GM12891 (cell line): Measurements from ENCODE around the gene FAM20A.
"Not testable (repeated sequence)": the region's sequence is repeated elsewhere in the genome, so short reads cannot be mapped to it uniquely, and the experiment has no call there.

Experiments used
- DNase-seq: peaks from one replicate; pipeline ENCODE4 v3.0.0; 2011; ENCODE audit warnings: low spot score; ENCODE audit not compliant: insufficient read length
- FAIRE-seq: peaks from 2 replicates; lab custom pipeline; 2011; peaks lifted over from hg19 to GRCh38; lab: Jason Lieb, UNC
- PAX5 ChIP-seq: IDR thresholded peaks from 2 replicates; pipeline ENCODE4 v1.6.1; 2011; ENCODE audit warnings: low read length, moderate library complexity, mild to moderate bottlenecking; ENCODE audit not compliant: insufficient read depth, severe bottlenecking
- POLR2A ChIP-seq: IDR thresholded peaks from 2 replicates; pipeline ENCODE4 v1.6.1; 2011; ENCODE audit warnings: low read depth, low read length, control low read depth
- POLR2AphosphoS5 ChIP-seq: IDR thresholded peaks from 2 replicates; pipeline ENCODE4 v1.6.1; 2011; ENCODE audit warnings: low read depth, low read length, control low read depth
- POU2F2 ChIP-seq: IDR thresholded peaks from 2 replicates; pipeline ENCODE4 v1.6.1; 2011; ENCODE audit warnings: low read depth, mild to moderate bottlenecking, control low read depth, low read length, moderate library complexity
- SPI1 ChIP-seq: IDR thresholded peaks from 2 replicates; pipeline ENCODE4 v1.6.1; 2011; ENCODE audit warnings: low read depth, low read length, control low read depth
- TAF1 ChIP-seq: IDR thresholded peaks from 2 replicates; pipeline ENCODE4 v1.6.1; 2011; ENCODE audit warnings: low read depth, low read length, control low read depth

The FAM20A gene

GRCh38 chr17:68507576-68507975 lies 93.6 kb downstream of the FAM20A start:
- no peak for DNase-seq
- TF ChIP-seq SPI1 = no peak
- TF ChIP-seq PAX5 = no peak
- TF ChIP-seq POU2F2 = no peak
- no peak for TF ChIP-seq TAF1
- TF ChIP-seq POLR2AphosphoS5 = no peak
- TF ChIP-seq POLR2A = no peak
- FAIRE-seq = no peak

- no peak for FAIRE-seq
- TF ChIP-seq POLR2A (no peak), POU2F2 (no peak), SPI1 (no peak), PAX5 (no peak), TAF1 (no peak), POLR2AphosphoS5 (no peak)
- no peak for DNase-seq
Observed at GRCh38 chr17:68505951-68506350, 95.2 kb downstream of the FAM20A start.

GRCh38 chr17:68501074-68501473 lies 100.1 kb downstream of the FAM20A start:
- TF ChIP-seq SPI1 = no peak
- TF ChIP-seq TAF1 = no peak
- TF ChIP-seq PAX5 = no peak
- no peak for FAIRE-seq
- DNase-seq = no peak

- TF ChIP-seq PAX5 (no peak), POLR2A (no peak), TAF1 (no peak), POU2F2 (no peak), SPI1 (no peak), POLR2AphosphoS5 (no peak)
- DNase-seq = no peak
- no peak for FAIRE-seq
Observed at GRCh38 chr17:68499587-68499986, 101.6 kb downstream of the FAM20A start.

- TF ChIP-seq POLR2A (no peak), SPI1 (no peak), POLR2AphosphoS5 (no peak), TAF1 (no peak), POU2F2 (no peak), PAX5 (no peak)
- FAIRE-seq = peak; percentile 61
- DNase-seq = no peak
Observed at GRCh38 chr17:68498479-68499326, 102.5 kb downstream of the FAM20A start.

- TF ChIP-seq POU2F2 = peak; percentile 83
- TF ChIP-seq POLR2A = no peak
- 0 out of 2 replicates have a peak, but pooled peaks have one; percentile 25 for TF ChIP-seq POLR2AphosphoS5
- no peak for TF ChIP-seq TAF1
- peak; percentile 82 for TF ChIP-seq PAX5
- peak; percentile 100 for TF ChIP-seq SPI1
- FAIRE-seq (peak; percentile 91), DNase-seq (peak; percentile 52)
Observed at GRCh38 chr17:68497885-68498319, 103.3 kb downstream of the FAM20A start.

- no peak for DNase-seq
Observed at GRCh38 chr17:68495081-68495480, 106.1 kb downstream of the FAM20A start.

GRCh38 chr17:68492394-68493054 lies 108.6 kb downstream of the FAM20A start:
- DNase-seq, FAIRE-seq: not testable (repeated sequence)

More at GRCh38 chr17:68495081-68495480, 106.1 kb downstream of the FAM20A start:
- TF ChIP-seq POLR2A = no peak
- TF ChIP-seq TAF1 = no peak
- no peak for TF ChIP-seq POU2F2
- TF ChIP-seq SPI1 = no peak
- no peak for TF ChIP-seq PAX5
- no peak for TF ChIP-seq POLR2AphosphoS5
- no peak for FAIRE-seq

- TF ChIP-seq PAX5 (no peak), POLR2AphosphoS5 (no peak), SPI1 (peak; percentile 84)
- no peak for DNase-seq
- peak; percentile 55 for FAIRE-seq
Observed at GRCh38 chr17:68491381-68492231, 109.6 kb downstream of the FAM20A start.

- DNase-seq = no peak
- no peak for FAIRE-seq
- no peak for TF ChIP-seq POLR2A
- TF ChIP-seq POLR2AphosphoS5 = no peak
- TF ChIP-seq POU2F2 = no peak
- TF ChIP-seq SPI1 = no peak
- no peak for TF ChIP-seq TAF1
- TF ChIP-seq PAX5 = no peak
Observed at GRCh38 chr17:68489919-68490318, 111.2 kb downstream of the FAM20A start.
